NCI-H446 treated with DMSO at 0.1 percent for 48 hours (cell line): ENCODE data around the gene GLIPR2.
"Not testable (repeated sequence)": the region's sequence is repeated elsewhere in the genome, so short reads cannot be mapped to it uniquely, and the experiment has no call there.

Experiments used
- DNase-seq: peaks from one replicate; lab custom pipeline; 2025; lab: John Stamatoyannopoulos, UW

GLIPR2 gene

GRCh38 chr9:36123515-36123914 lies 13.0 kb upstream of the GLIPR2 start:
- no peak for DNase-seq

DNA sequence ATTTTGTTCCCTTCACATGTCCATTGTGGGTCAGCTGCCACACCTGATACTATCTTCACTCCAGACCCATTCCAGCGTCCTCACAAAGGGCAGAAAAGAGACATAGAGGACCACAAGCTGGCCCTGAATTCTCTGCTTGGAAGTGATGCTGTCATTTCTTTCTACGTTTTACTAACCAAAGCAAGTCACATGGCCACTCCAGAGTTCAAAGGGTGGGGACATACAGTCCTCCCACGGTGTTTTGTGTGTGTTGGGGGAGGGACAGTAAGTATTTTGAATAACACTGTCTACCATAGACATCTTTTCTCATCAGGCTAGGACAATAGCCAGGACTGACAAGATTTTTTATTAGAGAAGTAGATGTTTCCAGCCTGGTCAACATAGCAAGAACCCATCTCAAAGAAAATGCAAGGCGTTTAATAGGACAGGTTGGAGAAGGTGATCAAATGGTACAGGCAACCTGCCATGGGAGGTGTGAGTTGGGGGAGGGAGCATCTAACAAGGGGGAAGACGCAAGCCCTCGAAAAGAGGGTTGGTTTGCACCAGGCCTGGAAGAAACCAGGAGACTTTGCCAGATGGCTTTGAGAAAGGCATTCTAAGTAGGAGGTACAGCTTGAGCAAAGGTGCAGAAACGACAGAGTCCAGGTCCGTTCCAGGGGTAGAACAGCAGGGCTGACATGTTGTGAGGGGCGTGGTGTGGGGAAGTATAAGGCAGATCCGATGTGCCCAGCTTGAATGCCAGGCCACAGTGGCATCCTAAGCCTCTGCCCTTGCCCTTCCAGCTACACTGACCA lies 11.3 kb upstream of the GLIPR2 start:
- DNase-seq: no peak

GRCh38 chr9:36126016-36126730 lies 10.4 kb upstream of the GLIPR2 start:
- no peak for DNase-seq

DNA sequence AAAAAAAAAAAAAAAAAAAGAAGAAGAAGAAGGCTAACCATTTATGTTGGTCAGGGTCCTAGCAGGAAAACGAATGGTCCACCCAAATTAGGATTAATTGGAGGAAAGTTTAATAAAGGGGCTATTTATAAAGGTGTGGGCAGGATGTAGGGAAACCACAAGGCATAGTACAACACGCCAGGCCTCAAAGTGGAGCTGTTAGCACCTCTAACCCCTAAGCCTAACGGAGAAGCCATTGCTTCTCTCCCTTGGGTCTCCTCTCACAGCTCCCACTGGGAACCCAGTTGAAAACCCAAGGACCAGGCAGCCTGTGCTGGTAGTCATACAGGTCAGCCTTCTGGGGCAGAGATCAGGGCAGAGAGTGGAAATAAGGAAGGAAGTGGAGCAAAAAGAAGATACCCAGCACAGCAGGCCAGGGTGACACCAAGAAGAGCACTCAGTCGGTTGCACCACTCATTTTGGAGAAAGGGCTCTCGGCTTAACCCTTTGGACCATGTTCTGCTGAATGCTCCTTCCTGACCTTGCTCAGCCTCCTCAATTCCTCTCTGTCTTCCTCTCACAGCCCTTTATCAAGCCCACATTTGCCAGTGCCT lies 8.8 kb upstream of the GLIPR2 start:
- no peak for DNase-seq

DNA sequence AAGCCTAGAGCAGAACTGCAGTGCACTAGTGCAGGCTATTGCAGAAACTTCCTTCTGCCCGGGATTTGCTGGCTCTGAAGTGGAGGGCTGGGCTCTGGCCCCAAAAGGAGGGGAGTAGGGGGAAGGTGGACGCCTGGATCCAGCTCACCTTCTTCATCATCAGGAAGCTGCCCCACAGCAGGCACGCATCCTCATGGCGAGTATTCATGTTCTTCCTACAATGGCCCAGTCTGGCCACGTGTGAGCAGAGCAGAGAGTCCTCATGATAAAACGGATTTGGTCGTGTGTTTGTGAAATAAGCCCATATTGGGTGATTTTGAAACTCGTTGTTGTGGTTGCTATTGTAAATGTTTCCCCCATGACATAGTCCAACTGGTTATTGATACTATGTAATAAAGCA lies 8.2 kb upstream of the GLIPR2 start:
- no peak for DNase-seq

DNA sequence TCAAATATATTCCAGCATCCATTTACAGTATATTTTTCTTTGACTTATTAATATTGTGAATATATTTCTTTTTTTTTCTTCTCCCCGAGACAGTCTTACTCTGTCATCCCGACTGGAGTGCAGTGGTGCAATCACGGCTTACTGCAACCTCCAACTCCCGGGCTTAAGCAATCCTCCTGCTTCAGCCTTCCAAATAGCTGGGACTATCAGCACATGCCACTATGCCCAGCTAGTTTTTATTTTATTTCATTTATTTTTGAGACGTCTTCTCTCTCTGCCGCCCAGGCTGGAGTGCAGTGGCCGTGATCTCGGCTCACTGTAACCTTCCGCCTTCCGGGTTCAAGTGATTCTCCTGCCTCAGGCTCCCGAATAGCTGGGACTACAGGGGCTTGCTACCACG lies 7.4 kb upstream of the GLIPR2 start:
- DNase-seq: no peak

- not testable (repeated sequence) for DNase-seq
Measured at GRCh38 chr9:36131666-36132065, 4.9 kb upstream of the GLIPR2 start.

GRCh38 chr9:36132086-36132485 lies 4.4 kb upstream of the GLIPR2 start:
- DNase-seq: no peak

DNA sequence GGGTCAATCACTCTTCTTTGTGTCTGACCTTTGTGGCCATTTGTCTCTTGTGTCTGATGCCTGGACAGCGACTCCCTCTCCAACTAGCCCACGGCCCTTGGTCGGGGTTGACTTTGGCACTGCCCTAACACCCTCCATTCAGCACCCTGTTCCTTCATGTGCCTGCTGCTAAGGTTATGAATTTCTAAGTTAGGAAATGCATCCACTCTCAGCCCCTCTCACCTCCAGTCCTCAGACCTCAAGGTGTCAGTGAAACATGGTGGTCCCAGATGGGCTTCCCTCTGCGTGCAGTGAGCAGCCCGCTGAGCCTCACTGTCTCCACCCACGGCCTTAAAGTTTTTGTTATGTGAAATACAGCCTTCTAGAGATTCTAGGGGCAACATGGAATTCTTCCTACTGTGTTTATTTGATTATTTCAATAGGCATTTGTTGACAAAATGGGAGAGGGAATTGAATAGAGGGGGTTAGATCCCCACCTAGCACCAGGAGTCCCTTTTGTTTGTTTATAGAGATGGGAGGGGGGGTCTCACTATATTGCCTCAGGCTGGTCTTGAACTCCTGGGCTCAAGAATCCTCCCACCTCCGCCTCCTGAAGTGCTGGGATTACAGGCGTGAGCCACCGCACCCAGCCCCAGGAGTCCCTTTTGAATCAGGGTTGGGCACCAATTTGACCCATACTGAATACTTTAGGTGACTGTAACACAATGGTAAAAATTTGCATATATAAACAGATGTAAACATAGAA lies 1.6 kb upstream of the GLIPR2 start:
- no peak for DNase-seq

DNA sequence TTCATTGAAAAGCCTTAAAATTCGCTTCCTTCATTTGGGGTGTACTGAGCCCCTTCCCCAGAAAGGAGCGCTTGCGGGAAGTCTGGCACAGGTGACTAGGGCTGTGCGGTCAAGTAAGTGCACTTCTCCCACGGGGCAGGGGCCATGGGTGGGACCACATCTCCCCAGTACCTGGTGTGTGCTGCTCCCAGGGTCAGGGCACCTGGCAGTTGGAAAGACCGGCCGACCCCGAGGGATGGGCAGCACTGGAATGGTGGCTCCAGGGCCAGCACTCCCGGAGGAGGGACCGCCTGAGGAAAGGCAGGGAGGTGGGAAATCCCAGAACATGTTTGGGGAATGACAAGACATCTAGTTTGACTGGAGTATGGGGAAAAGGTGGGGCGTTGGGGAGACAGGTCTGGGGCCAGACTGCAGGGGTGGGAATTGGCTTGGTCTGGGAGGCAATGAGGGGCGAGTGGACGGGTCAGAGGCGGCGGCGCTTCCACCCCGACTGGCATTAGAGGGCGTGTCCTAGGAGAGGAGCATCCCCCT lies 727 bp upstream of the GLIPR2 start:
- DNase-seq: no peak

DNA sequence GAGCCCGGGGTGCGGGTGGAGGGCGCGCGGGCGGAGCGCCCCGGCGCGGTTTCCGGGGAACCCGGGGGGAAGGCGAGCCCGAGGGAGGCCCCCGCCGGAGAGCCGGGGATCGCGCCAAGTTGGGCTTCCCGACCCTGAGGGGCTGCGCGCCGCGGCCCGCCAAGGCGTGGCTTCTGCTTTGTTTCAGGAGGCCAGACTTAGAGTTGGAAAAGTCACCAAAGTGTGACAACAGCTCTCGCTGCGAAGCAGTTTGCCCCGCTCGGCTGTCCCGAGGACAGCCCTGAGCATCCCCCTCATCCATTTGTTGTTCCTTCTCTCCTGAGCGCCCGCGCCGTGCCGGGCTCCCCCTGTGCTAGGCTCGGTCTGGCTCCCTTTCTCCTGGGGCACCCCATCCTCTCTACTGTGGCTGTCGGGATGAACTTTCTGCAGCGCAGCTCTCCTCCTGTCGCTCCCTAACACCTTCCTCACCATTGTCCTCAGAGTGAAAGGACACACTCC lies 410 bp downstream of the GLIPR2 start:
- no peak for DNase-seq

DNA sequence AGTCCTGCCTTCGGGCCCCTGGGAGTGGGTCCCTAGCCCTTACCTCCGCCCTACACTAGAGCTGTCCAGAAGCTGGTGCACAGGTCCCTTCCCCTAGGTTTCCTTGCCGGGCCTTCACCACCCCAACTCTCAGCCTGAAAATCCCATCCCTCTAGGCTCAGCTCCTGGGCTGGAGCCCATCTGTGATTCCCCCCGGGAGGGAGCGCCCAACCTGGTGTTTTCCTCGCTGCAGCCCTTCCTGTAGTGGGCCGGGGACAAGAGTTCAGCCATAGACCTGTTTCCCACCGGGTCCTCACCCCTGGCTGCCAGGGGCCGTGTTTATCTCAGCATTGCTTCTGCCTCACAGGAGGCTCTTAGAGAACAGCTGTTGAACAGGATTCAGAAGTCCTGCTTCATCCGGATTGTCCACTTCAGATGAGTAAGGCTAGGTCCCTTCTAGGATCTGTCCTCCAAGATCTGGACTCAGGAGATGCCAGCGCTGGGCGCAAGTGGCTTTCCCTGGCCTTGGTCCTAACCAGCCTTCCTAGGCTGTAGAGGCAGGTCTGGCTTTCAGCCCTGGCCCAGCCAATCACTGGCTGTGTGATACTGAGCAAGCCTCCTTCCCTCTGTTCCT lies 965 bp downstream of the GLIPR2 start:
- DNase-seq: no peak

DNA sequence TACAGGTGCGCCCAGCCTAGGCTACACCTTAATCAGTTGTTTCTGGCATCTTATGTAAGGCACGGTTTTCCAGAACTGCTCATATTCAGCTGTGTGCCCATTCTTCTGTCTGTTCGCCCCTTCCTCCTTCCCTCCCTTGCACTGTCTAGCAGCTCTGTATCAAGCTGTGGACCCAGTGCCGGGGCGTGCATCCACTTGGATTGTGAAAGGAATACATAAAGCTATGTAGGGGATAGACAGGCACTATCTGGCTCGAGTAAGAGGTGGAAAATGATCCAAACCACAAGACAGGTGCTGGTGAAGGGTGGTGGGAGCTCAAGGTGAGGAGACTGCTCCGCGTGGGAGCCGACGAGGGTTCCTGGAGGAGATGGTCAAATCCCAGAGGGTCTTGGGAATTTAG lies 2.0 kb downstream of the GLIPR2 start:
- no peak for DNase-seq

GRCh38 chr9:36138901-36139300 lies 2.4 kb downstream of the GLIPR2 start:
- no peak for DNase-seq

GRCh38 chr9:36140086-36141084 lies 3.9 kb downstream of the GLIPR2 start:
- DNase-seq: no peak

DNA sequence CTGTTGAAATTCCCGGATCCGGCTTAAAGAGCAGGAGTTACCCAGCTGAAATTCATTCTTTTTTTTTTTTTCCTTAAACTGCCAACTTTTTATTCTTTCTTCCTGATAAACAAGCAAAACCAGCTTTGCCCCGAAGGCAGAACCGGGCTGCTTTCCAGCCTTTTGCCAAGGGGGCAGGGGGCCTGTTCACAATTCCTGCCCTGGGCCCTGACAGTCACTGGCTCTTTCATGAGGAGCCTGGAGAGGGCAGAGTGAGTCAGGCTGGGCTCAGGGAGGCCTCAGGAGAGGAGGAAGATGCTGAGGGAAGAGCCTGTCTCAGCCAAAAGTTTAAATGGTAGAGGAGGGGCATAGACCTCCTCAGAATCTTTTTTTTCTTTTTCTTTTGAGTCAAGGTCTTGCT lies 4.8 kb downstream of the GLIPR2 start:
- DNase-seq: no peak

DNA sequence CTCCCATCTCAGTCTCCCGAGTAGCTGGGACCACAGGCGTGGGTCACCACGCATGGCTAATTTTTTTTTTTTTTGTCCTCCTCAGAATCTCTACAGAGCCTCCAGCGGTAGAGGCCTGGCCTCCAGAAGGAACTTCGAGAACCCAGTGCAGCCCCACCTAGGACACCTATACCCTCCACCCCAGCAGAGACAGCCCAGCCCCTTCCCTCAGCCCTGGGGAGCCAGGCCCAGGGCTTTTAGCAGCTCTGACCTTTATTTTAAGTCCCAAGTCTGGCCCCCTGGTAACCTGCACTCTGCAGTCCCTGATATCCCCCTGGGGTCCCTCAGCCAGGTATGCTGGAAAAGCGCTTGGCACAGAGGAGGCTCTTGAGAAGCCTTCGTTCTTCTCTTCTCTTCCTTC lies 5.2 kb downstream of the GLIPR2 start:
- DNase-seq: no peak

GRCh38 chr9:36142510-36143244 lies 6.1 kb downstream of the GLIPR2 start:
- DNase-seq: no peak

GRCh38 chr9:36143245-36143641 lies 6.7 kb downstream of the GLIPR2 start:
- no peak for DNase-seq
